K562 (cell line): ENCODE data around the gene SCARF2. TPM values are rescaled to one million over a fixed set of nuclear protein-coding genes. Genes with fewer than 3 reads are reported as not detected.

ENCODE experiments used
- ATAC-seq: fragments of 200-7000 bp; cut with Tn5 transposase; 3 replicates; pipeline ENCODE4 v1.9.1; 2020; ENCODE audit warnings: moderate library complexity
- BruUV-seq: library from RNA; stranded (reverse); fragments of 400-500 nt; replicated peaks from 2 replicates; lab custom pipeline; 2021; lab: Mats Ljungman, UMichigan
- CTCF ChIA-PET: fragments of 300-600 bp; formaldehyde crosslinking; extraction: SDS; loops from one replicate; lab custom pipeline; 2021; ENCODE audit warnings: low intra/inter-chr PET ratio; lab: Yijun Ruan, JAX
- POLR2A ChIA-PET: fragments of 300-600, 350-650 bp; sonication (Branson Sonifier 250); formaldehyde crosslinking; extraction: SDS; loops from one replicate; lab custom pipeline; 2021; ENCODE audit warnings: antibody characterized with exemption, inconsistent platforms; lab: Yijun Ruan, JAX
- DNase-seq, 4 experiments: peaks; one replicate each; pipeline versions ENCODE4 v3.0.0 to v3.0.0-alpha.2; 2011 to 2018; ENCODE audit warnings: low spot score in 3 of 4, mixed read lengths in 3 of 4; ENCODE audit errors: extremely low read depth in 1 of 4
- FAIRE-seq: peaks from 2 replicates; lab custom pipeline; 2011; peaks lifted over from hg19 to GRCh38; lab: Jason Lieb, UNC
- H2AFZ ChIP-seq: 2 replicates; pipeline ENCODE4 v1.6.0; 2011; ENCODE audit warnings: low read depth, low read length, control low read depth, inconsistent platforms
- H3K27ac ChIP-seq: fragments of 200-600 bp; 3 replicates; pipeline ENCODE4 v1.8.0; 2011; ENCODE audit warnings: low read depth, mild to moderate bottlenecking, control low read depth, inconsistent platforms, low read length, moderate library complexity, mixed read lengths; ENCODE audit errors: extremely low read depth
- H3K27me3 ChIP-seq, 2 experiments: fragments of 300-600 bp in 1 of 2; 2 replicates in 1 of 2; 3 replicates in 1 of 2; pipeline versions ENCODE4 v1.6.0 to v1.8.0; 2011; ENCODE audit warnings: inconsistent platforms in 2 of 2, low read length in 2 of 2, mild to moderate bottlenecking in 1 of 2, mixed read lengths in 1 of 2, moderate library complexity in 1 of 2; ENCODE audit not compliant: control insufficient read depth in 2 of 2, insufficient read depth in 2 of 2
- H3K36me3 ChIP-seq: fragments of 300-600 bp; 3 replicates; pipeline ENCODE4 v1.8.0; 2011; ENCODE audit warnings: mild to moderate bottlenecking, low read length, inconsistent platforms; ENCODE audit not compliant: control insufficient read depth, insufficient read depth
- H3K4me1 ChIP-seq, 2 experiments: fragments of 200-600 bp in 1 of 2; replicated peaks in 1 of 2; 2 replicates in 1 of 2; 3 replicates in 1 of 2; pipeline versions ENCODE4 v1.5.1 to v1.8.0; 2011; ENCODE audit warnings: inconsistent platforms in 2 of 2, low read length in 2 of 2, mild to moderate bottlenecking in 1 of 2, mixed read lengths in 1 of 2, moderate library complexity in 1 of 2; ENCODE audit not compliant: control insufficient read depth in 2 of 2, insufficient read depth in 2 of 2
- H3K4me2 ChIP-seq: 2 replicates; pipeline ENCODE4 v1.6.1; 2011; ENCODE audit warnings: low read length, control low read depth, inconsistent platforms, mixed read lengths; ENCODE audit not compliant: insufficient read depth
- H3K4me3 ChIP-seq: fragments of 200-600 bp; sonication (generic), shearing (Covaris generic); 2 replicates; pipeline ENCODE4 v1.5.1; 2016; ENCODE audit warnings: control low read depth, inconsistent platforms
- H3K79me2 ChIP-seq: fragments of 200-600 bp; 3 replicates; pipeline ENCODE4 v1.8.0; 2011; ENCODE audit warnings: low read length, inconsistent platforms; ENCODE audit not compliant: control insufficient read depth, insufficient read depth
- H3K9ac ChIP-seq, 2 experiments: 2 replicates each; pipeline versions ENCODE4 v1.6.0 to v1.6.1; 2011; ENCODE audit warnings: low read depth in 2 of 2, low read length in 2 of 2, control low read depth in 1 of 2, inconsistent platforms in 1 of 2, mild to moderate bottlenecking in 1 of 2, mixed read lengths in 1 of 2; ENCODE audit not compliant: insufficient read depth in 1 of 2
- H3K9me1 ChIP-seq: one replicate; pipeline ENCODE4 v1.6.0; 2011; ENCODE audit warnings: inconsistent platforms, mild to moderate bottlenecking, low read length, moderate library complexity; ENCODE audit not compliant: control insufficient read depth, insufficient read depth
- H3K9me3 ChIP-seq: replicated peaks from 2 replicates; pipeline ENCODE4 v1.5.1; 2011; ENCODE audit warnings: low read depth, low read length, inconsistent platforms; ENCODE audit not compliant: control insufficient read depth, insufficient read depth
- H4K20me1 ChIP-seq: replicated peaks from 2 replicates; pipeline ENCODE4 v1.6.1; 2011; ENCODE audit warnings: low read length, inconsistent platforms, mixed read lengths; ENCODE audit not compliant: control insufficient read depth, insufficient read depth
- CREB1 ChIP-seq, 2 experiments: sonication (generic) in 1 of 2; formaldehyde crosslinking in 1 of 2; IDR thresholded peaks; 2 replicates each; pipeline versions ENCODE4 v1.6.1 to v1.8.0; 2012 to 2022; ENCODE audit warnings: inconsistent platforms in 1 of 2, mild to moderate bottlenecking in 1 of 2, missing genetic modification reagents in 1 of 2, moderate library complexity in 1 of 2
- CREM ChIP-seq: IDR thresholded peaks from 2 replicates; pipeline ENCODE4 v1.6.1; 2014; ENCODE audit warnings: antibody characterized with exemption, low read depth
- GATAD2A ChIP-seq: fragments of 450-650 bp; IDR thresholded peaks from 2 replicates; pipeline ENCODE4 v1.6.1; 2017
- GTF2A2 ChIP-seq: IDR thresholded peaks from 2 replicates; pipeline ENCODE4 v1.6.1; 2016; ENCODE audit warnings: mild to moderate bottlenecking, missing genetic modification characterization, missing compliant biosample characterization
- HMBOX1 ChIP-seq: sonication (generic); IDR thresholded peaks from 2 replicates; pipeline ENCODE4 v1.6.1; 2016
- SAFB2 ChIP-seq: fragments of 200-400 bp; formaldehyde crosslinking; IDR thresholded peaks from 2 replicates; pipeline ENCODE4 v1.6.1; 2018; ENCODE audit warnings: borderline replicate concordance, low read length, low read depth, moderate library complexity; ENCODE audit not compliant: severe bottlenecking
- SNIP1 ChIP-seq: fragments of 450-650 bp; IDR thresholded peaks from 2 replicates; pipeline ENCODE4 v1.7.1; 2017; ENCODE audit warnings: low read depth, mild to moderate bottlenecking
- ZNF507 ChIP-seq: conservative IDR thresholded peaks from 2 replicates; pipeline ENCODE4 v1.6.1; 2017; ENCODE audit warnings: missing genetic modification characterization, missing compliant biosample characterization
- WGBS: fragments of 100-300 bp; shearing (Covaris generic); methylation state at CpG from one replicate; pipeline ENCODE4 v1.1.6; 2016; ENCODE audit warnings: low coverage, mixed read lengths; ENCODE audit not compliant: insufficient coverage; ENCODE audit errors: missing lambda C conversion rate; 5-methylcytosine and 5-hydroxymethylcytosine counted together
- in situ Hi-C: fragments of 300-500 bp; cut with MboI; formaldehyde crosslinking; loops from 4 replicates; pipeline ENCODE4 v1.15.0; 2018; ENCODE audit warnings: inconsistent platforms, mixed read lengths
- intact Hi-C: fragments of 100-400 bp; cut with micrococcal nuclease; formaldehyde crosslinking; loops from 2 replicates; pipeline ENCODE4 v1.14.2; 2022
- polyA plus RNA-seq, 8 experiments: library from polyadenylated mRNA; depleted of rRNA in 4 of 8; stranded (reverse) in 5 of 8; unstranded in 3 of 8; fragments of >200 nt; fragmentation: Nextera tagmentation in 2 of 8; fragmentation: Illumina TruSeq in 1 of 8; extraction: Ambion mirVana in 2 of 8; extraction: Trizol in 1 of 8; gene quantifications; 2 replicates each; pipeline versions ENCODE4 v1.2.1 to v1.2.3, GENCODE V29; 2011 to 2014; ENCODE audit warnings: inconsistent platforms in 1 of 8, missing spikeins in 1 of 8
- total RNA-seq, 7 experiments: library from RNA; depleted of rRNA in 6 of 7; stranded (reverse); fragments of >200 nt in 6 of 7; fragmentation: Illumina TruSeq in 2 of 7; extraction: Trizol in 2 of 7; gene quantifications; 2 replicates each; pipeline versions ENCODE4 v1.2.1 to v1.2.3, GENCODE V29; 2011 to 2021; ENCODE audit warnings: low replicate concordance in 1 of 7
- TF ChIP-seq, protein P1 (sequence below), 2 experiments: fragments of 450-650 bp in 1 of 2; sonication (generic) in 1 of 2; formaldehyde crosslinking in 1 of 2; IDR thresholded peaks in 1 of 2; conservative IDR thresholded peaks in 1 of 2; 2 replicates each; pipeline versions ENCODE4 v1.6.1 to v1.8.1; 2016 to 2023; ENCODE audit warnings: mild to moderate bottlenecking in 2 of 2, moderate library complexity in 2 of 2, inconsistent platforms in 1 of 2, missing genetic modification reagents in 1 of 2
- TF ChIP-seq, protein P2 (sequence below): sonication (generic); formaldehyde crosslinking; IDR thresholded peaks from 2 replicates; pipeline ENCODE4 v1.8.1; 2022; ENCODE audit warnings: missing genetic modification reagents
- TF ChIP-seq, protein P3 (sequence below): sonication (generic); formaldehyde crosslinking; IDR thresholded peaks from 2 replicates; pipeline ENCODE4 v1.9.0; 2022; ENCODE audit warnings: mild to moderate bottlenecking, missing genetic modification reagents
- TF ChIP-seq, protein P4 (sequence below), 2 experiments: IDR thresholded peaks in 1 of 2; conservative IDR thresholded peaks in 1 of 2; 2 replicates each; pipeline ENCODE4 v1.6.1; 2016; ENCODE audit warnings: low read depth in 2 of 2, mild to moderate bottlenecking in 1 of 2, missing compliant biosample characterization in 1 of 2, missing genetic modification characterization in 1 of 2, moderate library complexity in 1 of 2

The SCARF2 gene
- total and polyA plus RNA-seq, 9 of the 15 experiments (the other 6 are each of a cell fraction or from before 2014, with no cell fraction given) = 0.06 to 0.32 (median 0.21) TPM; not detected in 5

GRCh38 chr22:20441631-20442484 lies 4.2 kb upstream of the SCARF2 start:
- intact Hi-C loops (no loop called here), in situ Hi-C loops (no loop called here)
- Histone ChIP-seq H3K27ac (no peak overlapping the region), H3K36me3 (no peaks in the 10 kb centered on the region), H3K9me3 (no peaks in the 10 kb centered on the region), H3K9me1 (no peaks in the 10 kb centered on the region), H3K4me2 (no peak overlapping the region), H2AFZ (no peak overlapping the region), H4K20me1 (peaks cover 42% of the 10 kb centered on the region), H3K4me3 (no peak overlapping the region), H3K9ac (peak overlapping the region in 1 of 2 experiments; percentile 69; a peak in 2 of 4 replicates), H3K27me3 (peaks cover 33 to 62% of the 10 kb centered on the region in 2 experiments), H3K79me2 (no peaks in the 10 kb centered on the region), H3K4me1 (peaks cover 0 to 31% of the 10 kb centered on the region in 2 experiments; a peak in 2 of 5 replicates)
- POLR2A ChIA-PET = interaction anchor here (0.6 to 4.8 kb wide), 14 partner anchors 10 to 1505 kb away, joined by 3 to 35 read pairs (median 4); partner anchors contain the start of genes MED15 and ZNF74
- ATAC-seq = peak; percentile 7
- CTCF ChIA-PET = interaction anchor here (1.0 kb wide), 1 partner anchor 26 kb away, joined by 4 read pairs; no protein-coding TSS in a partner anchor
- 31% methylated on average over 21 of the region's 21 CpGs for WGBS
- BruUV-seq = no TSS peak
- no peak for FAIRE-seq
- no peak for DNase-seq
- no peak for TF ChIP-seq GATAD2A
- no peak for TF ChIP-seq SNIP1
- no peak for TF ChIP-seq HMBOX1
- no peak for TF ChIP-seq GTF2A2 (tag)
- TF ChIP-seq CREM = peak; percentile 32; the same call in 1 of the 2 replicates
- TF ChIP-seq CREB1 (IDR thresholded peaks at IDR 0.05) = no peak
- no peak for TF ChIP-seq CREB1 (CRISPR knock-in tag; IDR thresholded peaks at IDR 0.05)
- TF ChIP-seq, protein P1, sequence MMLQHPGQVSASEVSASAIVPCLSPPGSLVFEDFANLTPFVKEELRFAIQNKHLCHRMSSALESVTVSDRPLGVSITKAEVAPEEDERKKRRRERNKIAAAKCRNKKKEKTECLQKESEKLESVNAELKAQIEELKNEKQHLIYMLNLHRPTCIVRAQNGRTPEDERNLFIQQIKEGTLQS (IDR thresholded peaks at IDR 0.05) = peak; percentile 77
- TF ChIP-seq, protein P1 (CRISPR knock-in tag; conservative IDR thresholded peaks at IDR 0.05) = 0 out of 2 replicates have a peak, but pooled peaks have one; percentile 4
- TF ChIP-seq, protein P2, sequence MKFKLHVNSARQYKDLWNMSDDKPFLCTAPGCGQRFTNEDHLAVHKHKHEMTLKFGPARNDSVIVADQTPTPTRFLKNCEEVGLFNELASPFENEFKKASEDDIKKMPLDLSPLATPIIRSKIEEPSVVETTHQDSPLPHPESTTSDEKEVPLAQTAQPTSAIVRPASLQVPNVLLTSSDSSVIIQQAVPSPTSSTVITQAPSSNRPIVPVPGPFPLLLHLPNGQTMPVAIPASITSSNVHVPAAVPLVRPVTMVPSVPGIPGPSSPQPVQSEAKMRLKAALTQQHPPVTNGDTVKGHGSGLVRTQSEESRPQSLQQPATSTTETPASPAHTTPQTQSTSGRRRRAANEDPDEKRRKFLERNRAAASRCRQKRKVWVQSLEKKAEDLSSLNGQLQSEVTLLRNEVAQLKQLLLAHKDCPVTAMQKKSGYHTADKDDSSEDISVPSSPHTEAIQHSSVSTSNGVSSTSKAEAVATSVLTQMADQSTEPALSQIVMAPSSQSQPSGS (CRISPR knock-in tag) = peak; percentile 70
- no peak for TF ChIP-seq ZNF507 (tag)
- TF ChIP-seq, protein P3, sequence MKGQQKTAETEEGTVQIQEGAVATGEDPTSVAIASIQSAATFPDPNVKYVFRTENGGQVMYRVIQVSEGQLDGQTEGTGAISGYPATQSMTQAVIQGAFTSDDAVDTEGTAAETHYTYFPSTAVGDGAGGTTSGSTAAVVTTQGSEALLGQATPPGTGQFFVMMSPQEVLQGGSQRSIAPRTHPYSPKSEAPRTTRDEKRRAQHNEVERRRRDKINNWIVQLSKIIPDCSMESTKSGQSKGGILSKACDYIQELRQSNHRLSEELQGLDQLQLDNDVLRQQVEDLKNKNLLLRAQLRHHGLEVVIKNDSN (CRISPR knock-in tag) = peak; percentile 64
- TF ChIP-seq SAFB2 = no peak
- TF ChIP-seq, protein P4, sequence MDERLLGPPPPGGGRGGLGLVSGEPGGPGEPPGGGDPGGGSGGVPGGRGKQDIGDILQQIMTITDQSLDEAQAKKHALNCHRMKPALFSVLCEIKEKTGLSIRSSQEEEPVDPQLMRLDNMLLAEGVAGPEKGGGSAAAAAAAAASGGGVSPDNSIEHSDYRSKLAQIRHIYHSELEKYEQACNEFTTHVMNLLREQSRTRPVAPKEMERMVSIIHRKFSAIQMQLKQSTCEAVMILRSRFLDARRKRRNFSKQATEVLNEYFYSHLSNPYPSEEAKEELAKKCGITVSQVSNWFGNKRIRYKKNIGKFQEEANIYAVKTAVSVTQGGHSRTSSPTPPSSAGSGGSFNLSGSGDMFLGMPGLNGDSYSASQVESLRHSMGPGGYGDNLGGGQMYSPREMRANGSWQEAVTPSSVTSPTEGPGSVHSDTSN (CRISPR knock-in tag; IDR thresholded peaks at IDR 0.05; ENCODE audit: low read depth) = peak; percentile 15; the same call in 1 of the 2 replicates
- TF ChIP-seq, protein P4 (tag; conservative IDR thresholded peaks at IDR 0.05; ENCODE audit: low read depth) = no peak
